ENCODE data around the gene ALS2CL.

The ALS2CL gene

GRCh38 chr3:46668116-46668515 lies 25.4 kb downstream of the ALS2CL start:
- H3K9me3 ChIP-seq: no peaks in the 10 kb centered on the region
- peak; percentile 2 for DNase-seq
- no peaks in the 10 kb centered on the region for H3K4me1 ChIP-seq
- no peaks in the 10 kb centered on the region for H3K36me3 ChIP-seq
- no peak for TF ChIP-seq CTCF (IDR thresholded peaks at IDR 0.05; ENCODE audit: low read depth, low read length)
- H3K4me3 ChIP-seq (ENCODE audit: low read depth, low read length): no peak overlapping the region
- H3K27me3 ChIP-seq: no peaks in the 10 kb centered on the region

GRCh38 chr3:46667657-46668056 lies 25.8 kb downstream of the ALS2CL start:
- Histone ChIP-seq H3K4me3 (ENCODE audit: low read depth, low read length) (no peak overlapping the region), H3K27me3 (no peaks in the 10 kb centered on the region), H3K9me3 (no peaks in the 10 kb centered on the region), H3K4me1 (no peaks in the 10 kb centered on the region), H3K36me3 (no peaks in the 10 kb centered on the region)
- DNase-seq: peak; percentile 1
- no peak for TF ChIP-seq CTCF (IDR thresholded peaks at IDR 0.05; ENCODE audit: low read depth, low read length)

GRCh38 chr3:46667061-46667621 lies 26.3 kb downstream of the ALS2CL start:
- Histone ChIP-seq H3K9me3 (no peaks in the 10 kb centered on the region), H3K4me3 (ENCODE audit: low read depth, low read length) (no peak overlapping the region), H3K36me3 (no peaks in the 10 kb centered on the region), H3K27me3 (no peaks in the 10 kb centered on the region), H3K4me1 (no peaks in the 10 kb centered on the region)
- DNase-seq: peak; percentile 2
- TF ChIP-seq CTCF (IDR thresholded peaks at IDR 0.05; ENCODE audit: low read depth, low read length): no peak

- DNase-seq: no peak
Measured at GRCh38 chr3:46666453-46666845, 27.0 kb downstream of the ALS2CL start.

GRCh38 chr3:46665763-46666452 lies 27.6 kb downstream of the ALS2CL start:
- no peak for TF ChIP-seq CTCF (IDR thresholded peaks at IDR 0.05; ENCODE audit: low read depth, low read length)
- no peaks in the 10 kb centered on the region for H3K4me1 ChIP-seq
- no peaks in the 10 kb centered on the region for H3K36me3 ChIP-seq
- no peaks in the 10 kb centered on the region for H3K27me3 ChIP-seq
- DNase-seq: no peak
- H3K9me3 ChIP-seq: no peaks in the 10 kb centered on the region
- H3K4me3 ChIP-seq (ENCODE audit: low read depth, low read length): no peak overlapping the region

More at GRCh38 chr3:46666453-46666845, 27.0 kb downstream of the ALS2CL start:
- no peaks in the 10 kb centered on the region for H3K4me1 ChIP-seq
- TF ChIP-seq CTCF (IDR thresholded peaks at IDR 0.05; ENCODE audit: low read depth, low read length): no peak
- H3K4me3 ChIP-seq (ENCODE audit: low read depth, low read length): no peak overlapping the region
- H3K27me3 ChIP-seq: no peaks in the 10 kb centered on the region
- H3K9me3 ChIP-seq: no peaks in the 10 kb centered on the region
- no peaks in the 10 kb centered on the region for H3K36me3 ChIP-seq

Data from BE2C (cell line).